ENCODE results near the gene CACNB3.

GRCh38 chr12:48800971-48801370 lies 17.3 kb upstream of the CACNB3 start:
- TF ChIP-seq FOXP4 (CRISPR knock-in tag; IDR thresholded peaks at IDR 0.05) (no peak), CENPT (CRISPR knock-in tag; IDR thresholded peaks at IDR 0.05; ENCODE audit: low read depth) (no peak)
